Neuron (in vitro differentiated cells): ENCODE results near the gene EIF3D.

ENCODE experiments used
- H2AFZ ChIP-seq: one replicate; pipeline ENCODE4 v1.6.1; 2013; ENCODE audit warnings: low read depth, mild to moderate bottlenecking, inconsistent platforms, low read length, moderate library complexity
- H3K27me3 ChIP-seq: one replicate; pipeline ENCODE4 v1.6.1; 2013; ENCODE audit warnings: low read length; ENCODE audit not compliant: insufficient read depth
- H3K36me3 ChIP-seq: one replicate; pipeline ENCODE4 v1.6.1; 2013; ENCODE audit warnings: low read length; ENCODE audit not compliant: insufficient read depth
- H3K4me1 ChIP-seq: one replicate; pipeline ENCODE4 v1.6.1; 2013; ENCODE audit warnings: low read length; ENCODE audit not compliant: insufficient read depth
- H3K4me3 ChIP-seq: 2 replicates; pipeline ENCODE4 v1.5.1; 2013; ENCODE audit warnings: mild to moderate bottlenecking, low read length, moderate library complexity
- H3K9me3 ChIP-seq: one replicate; pipeline ENCODE4 v1.6.1; 2013; ENCODE audit warnings: low read length

The EIF3D gene

GRCh38 chr22:36563444-36563843 lies 34.5 kb upstream of the EIF3D start:
- no peaks in the 10 kb centered on the region for H3K9me3 ChIP-seq
- peaks cover 9% of the 10 kb centered on the region for H3K27me3 ChIP-seq
- H3K4me3 ChIP-seq, result no peak overlapping the region
- H2AFZ ChIP-seq, result no peak overlapping the region
- no peaks in the 10 kb centered on the region for H3K4me1 ChIP-seq
- H3K36me3 ChIP-seq, result no peaks in the 10 kb centered on the region

- Histone ChIP-seq H3K9me3 (no peaks in the 10 kb centered on the region), H2AFZ (no peak overlapping the region), H3K4me3 (no peak overlapping the region), H3K27me3 (peaks cover 9% of the 10 kb centered on the region), H3K36me3 (no peaks in the 10 kb centered on the region), H3K4me1 (no peaks in the 10 kb centered on the region)
Measured at GRCh38 chr22:36563001-36563400, 34.0 kb upstream of the EIF3D start.

- no peaks in the 10 kb centered on the region for H3K36me3 ChIP-seq
- H3K27me3 ChIP-seq, result peaks cover 9% of the 10 kb centered on the region
- no peak overlapping the region for H2AFZ ChIP-seq
- H3K9me3 ChIP-seq, result no peaks in the 10 kb centered on the region
- H3K4me1 ChIP-seq, result no peaks in the 10 kb centered on the region
- H3K4me3 ChIP-seq, result no peak overlapping the region
Measured at GRCh38 chr22:36562261-36562835, 33.4 kb upstream of the EIF3D start.

- Histone ChIP-seq H3K36me3 (no peaks in the 10 kb centered on the region), H3K9me3 (no peaks in the 10 kb centered on the region), H2AFZ (no peak overlapping the region), H3K4me3 (no peak overlapping the region), H3K27me3 (peaks cover 7% of the 10 kb centered on the region), H3K4me1 (no peaks in the 10 kb centered on the region)
Measured at GRCh38 chr22:36561291-36561811, 32.4 kb upstream of the EIF3D start.

GRCh38 chr22:36560001-36560400 lies 31.0 kb upstream of the EIF3D start:
- Histone ChIP-seq H3K4me1 (no peaks in the 10 kb centered on the region), H3K36me3 (no peaks in the 10 kb centered on the region), H2AFZ (no peak overlapping the region), H3K4me3 (no peak overlapping the region), H3K27me3 (peaks cover 5% of the 10 kb centered on the region), H3K9me3 (no peaks in the 10 kb centered on the region)

GRCh38 chr22:36554098-36554497 lies 25.1 kb upstream of the EIF3D start:
- H3K36me3 ChIP-seq, result no peaks in the 10 kb centered on the region
- H3K4me1 ChIP-seq, result no peaks in the 10 kb centered on the region
- H3K27me3 ChIP-seq, result peaks cover 12% of the 10 kb centered on the region
- H2AFZ ChIP-seq, result no peak overlapping the region
- no peak overlapping the region for H3K4me3 ChIP-seq
- no peaks in the 10 kb centered on the region for H3K9me3 ChIP-seq

- Histone ChIP-seq H3K4me3 (no peak overlapping the region), H3K4me1 (no peaks in the 10 kb centered on the region), H3K9me3 (no peaks in the 10 kb centered on the region), H3K36me3 (no peaks in the 10 kb centered on the region), H3K27me3 (peaks cover 12% of the 10 kb centered on the region), H2AFZ (no peak overlapping the region)
Measured at GRCh38 chr22:36552289-36552688, 23.3 kb upstream of the EIF3D start.

- Histone ChIP-seq H3K27me3 (peaks cover 10% of the 10 kb centered on the region), H3K4me3 (no peak overlapping the region), H3K9me3 (no peaks in the 10 kb centered on the region), H3K36me3 (no peaks in the 10 kb centered on the region), H3K4me1 (no peaks in the 10 kb centered on the region), H2AFZ (no peak overlapping the region)
Measured at GRCh38 chr22:36550701-36551495, 21.9 kb upstream of the EIF3D start.

- Histone ChIP-seq H3K9me3 (no peaks in the 10 kb centered on the region), H3K4me3 (no peak overlapping the region), H2AFZ (no peak overlapping the region), H3K36me3 (no peaks in the 10 kb centered on the region), H3K27me3 (peaks cover 10% of the 10 kb centered on the region), H3K4me1 (no peaks in the 10 kb centered on the region)
Measured at GRCh38 chr22:36549033-36549432, 20.1 kb upstream of the EIF3D start.

GRCh38 chr22:36548606-36549005 lies 19.6 kb upstream of the EIF3D start:
- Histone ChIP-seq H3K4me3 (no peak overlapping the region), H3K9me3 (no peaks in the 10 kb centered on the region), H3K36me3 (no peaks in the 10 kb centered on the region), H3K27me3 (peaks cover 10% of the 10 kb centered on the region), H3K4me1 (no peaks in the 10 kb centered on the region), H2AFZ (no peak overlapping the region)

- peaks cover 10% of the 10 kb centered on the region for H3K27me3 ChIP-seq
- H3K36me3 ChIP-seq, result no peaks in the 10 kb centered on the region
- H3K4me3 ChIP-seq, result no peak overlapping the region
- no peak overlapping the region for H2AFZ ChIP-seq
- H3K4me1 ChIP-seq, result peaks cover 4% of the 10 kb centered on the region
- no peaks in the 10 kb centered on the region for H3K9me3 ChIP-seq
Measured at GRCh38 chr22:36546932-36547331, 18.0 kb upstream of the EIF3D start.

- Histone ChIP-seq H2AFZ (no peak overlapping the region), H3K27me3 (peaks cover 7% of the 10 kb centered on the region), H3K36me3 (no peaks in the 10 kb centered on the region)
Measured at GRCh38 chr22:36546092-36546804, 17.3 kb upstream of the EIF3D start.

GRCh38 chr22:36544107-36544620 lies 15.2 kb upstream of the EIF3D start:
- H3K9me3 ChIP-seq, result no peaks in the 10 kb centered on the region
- H3K36me3 ChIP-seq, result no peaks in the 10 kb centered on the region
- no peak overlapping the region for H2AFZ ChIP-seq
- no peak overlapping the region for H3K4me3 ChIP-seq
- H3K27me3 ChIP-seq, result no peaks in the 10 kb centered on the region
- H3K4me1 ChIP-seq, result peaks cover 4% of the 10 kb centered on the region

More at GRCh38 chr22:36546092-36546804, 17.3 kb upstream of the EIF3D start:
- Histone ChIP-seq H3K4me1 (peaks cover 4% of the 10 kb centered on the region), H3K4me3 (no peak overlapping the region), H3K9me3 (no peaks in the 10 kb centered on the region)
